Nephron progenitor cell (in vitro differentiated cells): ENCODE results near the gene UQCRC1.
"Not testable (repeated sequence)": the region's sequence is repeated elsewhere in the genome, so short reads cannot be mapped to it uniquely, and the experiment has no call there.

Experiments
- DNase-seq: peaks from one replicate; pipeline ENCODE4 v3.0.0; 2021
- H3K27ac Mint-ChIP-seq: 2 replicates; pipeline ENCODE4 v1.8.0; 2021; ENCODE audit warnings: mild to moderate bottlenecking, moderate library complexity, mixed read lengths
- H3K27me3 Mint-ChIP-seq: 2 replicates; pipeline ENCODE4 v1.8.0; 2021; ENCODE audit warnings: mild to moderate bottlenecking, low read depth, mixed read lengths; ENCODE audit not compliant: poor library complexity
- H3K36me3 Mint-ChIP-seq: 2 replicates; pipeline ENCODE4 v1.8.0; 2021; ENCODE audit warnings: low read depth, mixed read lengths
- H3K4me1 Mint-ChIP-seq: 2 replicates; pipeline ENCODE4 v1.8.0; 2021; ENCODE audit warnings: mixed read lengths
- H3K4me3 Mint-ChIP-seq: 2 replicates; pipeline ENCODE4 v1.8.0; 2021; ENCODE audit warnings: mild to moderate bottlenecking, moderate library complexity, mixed read lengths
- H3K9me3 Mint-ChIP-seq: 2 replicates; pipeline ENCODE4 v1.8.0; 2021; ENCODE audit warnings: mild to moderate bottlenecking, moderate library complexity, mixed read lengths
- CTCF ChIP-seq: fragments of 200-600 bp; sonication (generic); IDR thresholded peaks from 2 replicates; pipeline ENCODE4 v1.5.0; 2021; ENCODE audit warnings: antibody characterized with exemption

Gene UQCRC1

GRCh38 chr3:48552111-48552951 lies 57.1 kb downstream of the UQCRC1 start:
- Mint-ChIP-seq H3K4me3 (no peak overlapping the region), H3K27ac (no peak overlapping the region), H3K4me1 (peaks cover 59% of the 10 kb centered on the region), H3K9me3 (no peaks in the 10 kb centered on the region), H3K27me3 (peaks cover 4% of the 10 kb centered on the region), H3K36me3 (peaks cover 27% of the 10 kb centered on the region)
- no peak for DNase-seq
- no peak for TF ChIP-seq CTCF

- not testable (repeated sequence) for H3K27ac Mint-ChIP-seq, DNase-seq, H3K27me3 Mint-ChIP-seq, H3K9me3 Mint-ChIP-seq, H3K4me3 Mint-ChIP-seq
- peaks cover 33% of the 10 kb centered on the region for H3K36me3 Mint-ChIP-seq
- H3K4me1 Mint-ChIP-seq = peaks cover 59% of the 10 kb centered on the region
Observed at GRCh38 chr3:48551651-48552050, 57.8 kb downstream of the UQCRC1 start.
